ENCODE results near the gene SELENBP1. TPM values are rescaled to one million over a fixed set of nuclear protein-coding genes. Genes with fewer than 3 reads are reported as not detected.
A peak's percentile ranks its signal among the peaks of the same experiment; 100 is the strongest.

The SELENBP1 gene
- total and polyA plus RNA-seq, 9 of the 15 experiments (the other 6 are each of a cell fraction or from before 2014, with no cell fraction given), result 25.8 to 81.2 (median 47.1) TPM

DNA sequence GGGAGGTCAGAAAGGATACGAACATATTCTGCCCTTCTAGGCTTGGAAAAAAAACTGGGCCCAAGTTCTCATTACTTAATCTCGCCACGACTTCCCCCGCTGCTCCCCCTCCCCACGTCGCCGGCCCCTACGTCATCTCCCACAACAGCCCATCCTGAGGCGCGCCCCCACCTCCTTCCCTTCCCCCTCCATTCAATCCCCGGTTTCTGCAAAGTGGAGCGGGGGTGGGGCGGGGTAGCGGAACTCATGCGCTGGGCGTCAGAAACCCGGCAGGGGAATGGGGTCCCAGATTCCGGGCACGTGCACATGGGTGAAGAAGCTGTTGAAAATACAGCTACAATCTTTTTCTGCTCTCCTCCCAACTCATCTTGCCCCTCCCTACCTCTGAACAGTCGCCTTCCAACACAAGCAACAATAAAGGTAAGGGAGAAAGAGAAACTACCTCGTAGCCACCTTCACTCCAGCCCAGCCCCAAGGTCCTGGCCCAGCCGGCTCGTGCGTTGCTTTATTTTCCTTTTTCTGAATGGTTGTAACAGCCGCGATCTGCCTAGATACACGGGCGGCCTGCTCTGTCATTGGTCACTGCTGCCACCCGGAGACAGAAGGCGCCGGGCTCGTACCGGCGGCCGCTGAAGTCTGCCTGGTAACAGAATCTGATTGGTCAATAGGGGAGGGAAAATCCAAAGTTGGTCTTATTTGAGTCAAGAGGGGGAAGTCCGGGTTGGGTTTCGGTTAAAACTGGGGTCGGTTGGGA is 25.6 kb downstream of the SELENBP1 start, which contains the start of gene RFX5 (continued):
- TF ChIP-seq HMG20B (CRISPR knock-in tag; IDR thresholded peaks at IDR 0.05) (no peak), CBFA2T2 (conservative IDR thresholded peaks at IDR 0.05) (no peak), SUPT5H (IDR thresholded peaks at IDR 0.05) (peak; percentile 67), PREB (CRISPR knock-in tag; IDR thresholded peaks at IDR 0.05) (no peak), ZNF592 (IDR thresholded peaks at IDR 0.05) (peak; percentile 69), ZBTB43 (CRISPR knock-in tag; IDR thresholded peaks at IDR 0.05) (no peak), SAFB (IDR thresholded peaks at IDR 0.05; ENCODE audit: borderline replicate concordance, low read depth, low read length) (no peak), ZNF57 (CRISPR knock-in tag; IDR thresholded peaks at IDR 0.05) (no peak), CBX3 (IDR thresholded peaks at IDR 0.05; ENCODE audit: borderline replicate concordance in 1 of 2, low read length in 2 of 2) (no peak), MAZ (CRISPR knock-in tag; conservative IDR thresholded peaks at IDR 0.05 in 1 of 2, IDR thresholded peaks at IDR 0.05 in 1 of 2) (peak in 1 of 2 experiments; percentile 57; a peak in 1 of 4 replicates)
